Left lung (tissue), 14 donors: ENCODE measurements around the gene CDH1. TPM values are rescaled to one million over a fixed set of nuclear protein-coding genes. Genes with fewer than 3 reads are reported as not detected.
A peak's percentile ranks its signal among the peaks of the same experiment; 100 is the strongest.

Source experiments
- ATAC-seq: fragments of 200-7000 bp; cut with Tn5 transposase; one replicate; pipeline ENCODE4 v1.9.1; 2020; ENCODE audit warnings: moderate library complexity
- DNase-seq, 4 donors: peaks; one replicate each; pipeline ENCODE4 v3.0.0-alpha.2; 2013 to 2020
- H3K27ac ChIP-seq, 2 donors: fragments of 200-600 bp; sonication (generic) in 1 of 2; one replicate each; pipeline versions ENCODE4 v1.5.0 to v1.8.0; 2020 to 2021
- H3K27me3 ChIP-seq, 2 donors: fragments of 200-600 bp; sonication (generic) in 1 of 2; one replicate each; pipeline versions ENCODE4 v1.5.0 to v1.8.0; 2020 to 2021
- H3K36me3 ChIP-seq, 2 donors: fragments of 200-600 bp; sonication (generic) in 1 of 2; one replicate each; pipeline versions ENCODE4 v1.5.0 to v1.8.0; 2020 to 2021
- H3K4me1 ChIP-seq, 2 donors: fragments of 200-600 bp; one replicate each; pipeline ENCODE4 v1.8.0; 2021
- H3K4me3 ChIP-seq, 2 donors: fragments of 200-600 bp; sonication (generic) in 1 of 2; one replicate each; pipeline versions ENCODE4 v1.5.0 to v1.8.0; 2020 to 2021; ENCODE audit warnings: mild to moderate bottlenecking in 1 of 2
- H3K9me3 ChIP-seq, 2 donors: fragments of 200-600 bp; sonication (generic) in 1 of 2; one replicate each; pipeline versions ENCODE4 v1.5.0 to v1.8.0; 2020 to 2021
- intact Hi-C, 2 donors: fragments of 100-400 bp; cut with DNase I; formaldehyde crosslinking; loops; one replicate each; pipeline versions ENCODE4 v1.11.2 to v1.14.2; 2022
- long read RNA-seq, 12 donors: library from polyadenylated mRNA in 2 of 12; unstranded in 2 of 12; transcript quantifications; one replicate each; pipeline ENCODE4 v2.0.0 and lab custom pipeline, GENCODE V29; 2019 to 2026
- polyA plus RNA-seq, 6 donors: library from polyadenylated mRNA; unstranded; fragments of 120-200 nt; gene quantifications; one replicate each; pipeline ENCODE4 v1.2.1, GENCODE V29; 2013; ENCODE audit not compliant: insufficient read length in 6 of 6
- total RNA-seq, 2 donors: library from RNA; stranded (reverse); fragmentation: NEBNext Ultra II Directional; extraction: Animal tissue kit (Norgen Biotek cat#: 25700); gene quantifications; one replicate each; pipeline ENCODE4 v1.2.1, GENCODE V29; 2021
- TF ChIP-seq, protein P1 (sequence below), 2 donors: fragments of 200-600 bp; sonication (generic) in 1 of 2; IDR thresholded peaks; one replicate each; pipeline versions ENCODE4 v1.5.0 to v1.8.0; 2021; ENCODE audit warnings: antibody characterized with exemption in 2 of 2
- donor health status: DM: no; HTN: yes; CAD: no.
- donor health status: DM: no; HTN: no; CAD: no.

The CDH1 gene
- 100 to 1,000 TPM; 123 to 292 TPM for total RNA-seq
- 100 to 1,000 TPM; 139 to 190 (median 164) TPM for polyA plus RNA-seq
- long read RNA-seq, donor 1, full-length matches to known transcripts, result 22 of 62 reads
- long read RNA-seq, donor 1, partial matches to known transcripts, result 40 of 62 reads
- long read RNA-seq, donor 1, other reads (novel, unspliced or antisense), result 0 of 62 reads
- long read RNA-seq, donor 2, full-length matches to known transcripts, result 8 of 26 reads
- long read RNA-seq, donor 2, partial matches to known transcripts, result 18 of 26 reads
- long read RNA-seq, donor 2, other reads (novel, unspliced or antisense), result 0 of 26 reads
- long read RNA-seq, donor 3, full-length matches to known transcripts, result 8 of 8 reads
- long read RNA-seq, donor 3, partial matches to known transcripts, result 0 of 8 reads
- long read RNA-seq, donor 3, other reads (novel, unspliced or antisense), result 0 of 8 reads
- long read RNA-seq, donor 4, full-length matches to known transcripts, result 1 of 21 reads
- long read RNA-seq, donor 4, partial matches to known transcripts, result 14 of 21 reads
- long read RNA-seq, donor 4, other reads (novel, unspliced or antisense), result 6 of 21 reads
- long read RNA-seq, donor 5, full-length matches to known transcripts, result 20 of 214 reads
- long read RNA-seq, donor 5, partial matches to known transcripts, result 194 of 214 reads
- long read RNA-seq, donor 5, other reads (novel, unspliced or antisense), result 0 of 214 reads
- long read RNA-seq, donor 6, full-length matches to known transcripts, result 10 of 10 reads
- long read RNA-seq, donor 6, partial matches to known transcripts, result 0 of 10 reads
- long read RNA-seq, donor 6, other reads (novel, unspliced or antisense), result 0 of 10 reads
- long read RNA-seq, donor 7, full-length matches to known transcripts, result 1 of 1 reads
- long read RNA-seq, donor 7, partial matches to known transcripts, result 0 of 1 reads
- long read RNA-seq, donor 7, other reads (novel, unspliced or antisense), result 0 of 1 reads
- long read RNA-seq, donor 8, full-length matches to known transcripts, result 8 of 8 reads
- long read RNA-seq, donor 8, partial matches to known transcripts, result 0 of 8 reads
- long read RNA-seq, donor 8, other reads (novel, unspliced or antisense), result 0 of 8 reads
- long read RNA-seq, donor 9, full-length matches to known transcripts, result 1 of 1 reads
- long read RNA-seq, donor 9, partial matches to known transcripts, result 0 of 1 reads
- long read RNA-seq, donor 9, other reads (novel, unspliced or antisense), result 0 of 1 reads
- long read RNA-seq, donor 10, partial matches to known transcripts, result 1 of 3 reads
- long read RNA-seq, donor 10, other reads (novel, unspliced or antisense), result 2 of 3 reads
- long read RNA-seq, donor 11, result 0 reads
- long read RNA-seq, donor 12, full-length matches to known transcripts, result 7 of 7 reads
- long read RNA-seq, donor 12, partial matches to known transcripts, result 0 of 7 reads
- long read RNA-seq, donor 12, other reads (novel, unspliced or antisense), result 0 of 7 reads

DNA sequence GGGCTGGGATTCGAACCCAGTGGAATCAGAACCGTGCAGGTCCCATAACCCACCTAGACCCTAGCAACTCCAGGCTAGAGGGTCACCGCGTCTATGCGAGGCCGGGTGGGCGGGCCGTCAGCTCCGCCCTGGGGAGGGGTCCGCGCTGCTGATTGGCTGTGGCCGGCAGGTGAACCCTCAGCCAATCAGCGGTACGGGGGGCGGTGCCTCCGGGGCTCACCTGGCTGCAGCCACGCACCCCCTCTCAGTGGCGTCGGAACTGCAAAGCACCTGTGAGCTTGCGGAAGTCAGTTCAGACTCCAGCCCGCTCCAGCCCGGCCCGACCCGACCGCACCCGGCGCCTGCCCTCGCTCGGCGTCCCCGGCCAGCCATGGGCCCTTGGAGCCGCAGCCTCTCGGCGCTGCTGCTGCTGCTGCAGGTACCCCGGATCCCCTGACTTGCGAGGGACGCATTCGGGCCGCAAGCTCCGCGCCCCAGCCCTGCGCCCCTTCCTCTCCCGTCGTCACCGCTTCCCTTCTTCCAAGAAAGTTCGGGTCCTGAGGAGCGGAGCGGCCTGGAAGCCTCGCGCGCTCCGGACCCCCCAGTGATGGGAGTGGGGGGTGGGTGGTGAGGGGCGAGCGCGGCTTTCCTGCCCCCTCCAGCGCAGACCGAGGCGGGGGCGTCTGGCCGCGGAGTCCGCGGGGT lies at the start of gene CDH1:
Gene CDH1 (plus strand): TSS at position 247 of the 684 bp plus-strand sequence. CDS start 124 bp downstream, at position 371.
- peak; percentile 87 for ATAC-seq
- Histone ChIP-seq H3K27me3 (peaks cover 26 to 55% of the 10 kb centered on the region in 2 donors), H3K4me1 (peaks cover 10 to 29% of the 10 kb centered on the region in 2 donors), H3K36me3 (no peaks in the 10 kb centered on the region), H3K9me3 (no peaks in the 10 kb centered on the region), H3K27ac (peak within 1 kb of the TSS; percentile 59 to 72), H3K4me3 (peak within 1 kb of the TSS; percentile 31 to 42)
- DNase-seq, result peak in 3 of 4 donors; percentile 86 to 92 (median 88)
- TF ChIP-seq, protein P1, sequence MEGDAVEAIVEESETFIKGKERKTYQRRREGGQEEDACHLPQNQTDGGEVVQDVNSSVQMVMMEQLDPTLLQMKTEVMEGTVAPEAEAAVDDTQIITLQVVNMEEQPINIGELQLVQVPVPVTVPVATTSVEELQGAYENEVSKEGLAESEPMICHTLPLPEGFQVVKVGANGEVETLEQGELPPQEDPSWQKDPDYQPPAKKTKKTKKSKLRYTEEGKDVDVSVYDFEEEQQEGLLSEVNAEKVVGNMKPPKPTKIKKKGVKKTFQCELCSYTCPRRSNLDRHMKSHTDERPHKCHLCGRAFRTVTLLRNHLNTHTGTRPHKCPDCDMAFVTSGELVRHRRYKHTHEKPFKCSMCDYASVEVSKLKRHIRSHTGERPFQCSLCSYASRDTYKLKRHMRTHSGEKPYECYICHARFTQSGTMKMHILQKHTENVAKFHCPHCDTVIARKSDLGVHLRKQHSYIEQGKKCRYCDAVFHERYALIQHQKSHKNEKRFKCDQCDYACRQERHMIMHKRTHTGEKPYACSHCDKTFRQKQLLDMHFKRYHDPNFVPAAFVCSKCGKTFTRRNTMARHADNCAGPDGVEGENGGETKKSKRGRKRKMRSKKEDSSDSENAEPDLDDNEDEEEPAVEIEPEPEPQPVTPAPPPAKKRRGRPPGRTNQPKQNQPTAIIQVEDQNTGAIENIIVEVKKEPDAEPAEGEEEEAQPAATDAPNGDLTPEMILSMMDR (IDR thresholded peaks at IDR 0.05), result no peak
- intact Hi-C loops, result no loop called here

DNA sequence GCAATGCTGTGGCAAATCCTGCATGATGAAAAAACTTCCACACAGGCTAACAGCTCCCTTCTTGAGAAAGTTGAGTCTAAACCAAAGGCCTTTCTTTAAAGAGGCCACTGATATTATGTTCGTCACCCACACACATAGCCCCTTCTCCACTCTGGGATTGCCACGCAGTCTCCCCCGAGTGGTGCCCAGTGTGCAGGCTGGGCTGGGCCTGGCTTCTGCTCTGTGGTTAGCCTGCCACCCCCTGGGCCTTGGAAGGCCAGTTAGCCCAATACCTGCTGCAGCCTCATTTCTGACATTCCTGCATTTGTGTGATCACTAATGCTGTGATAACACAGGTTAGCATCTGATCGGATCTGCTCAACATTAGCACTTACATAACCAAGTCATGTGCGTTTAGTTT lies 47.2 kb upstream of the CDH1 start:
- TF ChIP-seq, protein P1 (IDR thresholded peaks at IDR 0.05), result no peak
- no peak overlapping the region for H3K4me3 ChIP-seq
- no peaks in the 10 kb centered on the region for H3K9me3 ChIP-seq
- intact Hi-C loops, result no loop called here
- ATAC-seq (no peak), DNase-seq (no peak)
- no peaks in the 10 kb centered on the region for H3K27me3 ChIP-seq
- no peaks in the 10 kb centered on the region for H3K4me1 ChIP-seq
- H3K27ac ChIP-seq, result no peak overlapping the region
- H3K36me3 ChIP-seq, result no peaks in the 10 kb centered on the region

DNA sequence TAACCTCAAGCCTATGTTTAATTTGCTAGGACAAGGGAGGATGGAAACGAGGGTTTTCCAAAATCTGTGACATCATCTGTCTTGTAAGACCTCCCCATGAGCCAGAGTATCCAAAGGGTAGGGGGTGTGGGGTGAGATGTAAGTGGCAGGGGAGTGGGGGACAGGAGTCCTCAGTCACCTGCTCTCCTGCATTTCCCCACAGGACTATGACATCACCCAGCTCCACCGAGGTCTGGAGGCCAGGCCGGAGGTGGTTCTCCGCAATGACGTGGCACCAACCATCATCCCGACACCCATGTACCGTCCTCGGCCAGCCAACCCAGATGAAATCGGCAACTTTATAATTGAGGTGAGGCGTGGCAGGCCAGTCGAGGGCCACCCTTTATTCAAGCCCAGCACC lies 41.5 kb upstream of the CDH1 start:
- H3K4me1 ChIP-seq, result peaks cover 0 to 8% of the 10 kb centered on the region in 2 donors
- intact Hi-C loops, result no loop called here
- H3K27ac ChIP-seq, result no peak overlapping the region
- ATAC-seq (no peak), DNase-seq (no peak)
- TF ChIP-seq, protein P1 (IDR thresholded peaks at IDR 0.05), result no peak
- H3K4me3 ChIP-seq, result no peak overlapping the region
- H3K9me3 ChIP-seq, result no peaks in the 10 kb centered on the region
- no peaks in the 10 kb centered on the region for H3K27me3 ChIP-seq
- H3K36me3 ChIP-seq, result no peaks in the 10 kb centered on the region

DNA sequence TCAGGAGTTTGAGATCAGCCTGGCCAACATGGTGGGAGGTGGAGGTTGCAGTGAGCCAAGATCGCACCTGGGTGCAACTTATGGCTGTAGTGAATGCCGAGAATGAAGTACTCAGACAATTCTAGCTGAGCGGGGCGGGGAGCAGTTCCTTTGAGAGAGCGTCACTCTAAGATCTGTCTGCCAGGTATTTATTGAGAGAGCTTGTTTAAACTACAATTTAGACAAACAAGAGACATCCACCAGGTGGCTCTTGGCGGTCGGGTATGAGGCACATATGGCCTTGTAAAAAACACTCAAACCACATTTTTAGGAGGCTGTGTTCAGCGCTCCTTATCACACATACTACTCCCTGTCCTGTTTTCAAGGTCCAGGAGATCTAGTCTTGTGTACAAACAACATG lies 40.6 kb upstream of the CDH1 start:
- TF ChIP-seq, protein P1 (IDR thresholded peaks at IDR 0.05), result no peak
- peak; percentile 73 for ATAC-seq

More for the DNA sequence above, 40.6 kb upstream of the CDH1 start:
- H3K4me1 ChIP-seq, result peaks cover 0 to 9% of the 10 kb centered on the region in 2 donors
- H3K27me3 ChIP-seq, result no peaks in the 10 kb centered on the region
- H3K27ac ChIP-seq, result no peak overlapping the region
- H3K9me3 ChIP-seq, result no peaks in the 10 kb centered on the region
- intact Hi-C loops, result no loop called here
- no peaks in the 10 kb centered on the region for H3K36me3 ChIP-seq
- H3K4me3 ChIP-seq, result no peak overlapping the region
- no peak for DNase-seq
